Peyer's patch (tissue), 4 donors: ENCODE measurements around the gene AGPS.
"Not testable (repeated sequence)": the region's sequence is repeated elsewhere in the genome, so short reads cannot be mapped to it uniquely, and the experiment has no call there.

ENCODE experiments used
- CTCF ChIP-seq, 6 experiments: fragments of 450-650 bp in 4 of 6; fragments of 200-600 bp in 2 of 6; sonication (generic) in 1 of 6; IDR thresholded peaks; one replicate each; pipeline ENCODE4 v1.5.1; 2017 to 2019; ENCODE audit warnings: antibody characterized with exemption in 6 of 6, mild to moderate bottlenecking in 3 of 6, moderate library complexity in 1 of 6
- POLR2A ChIP-seq, 2 donors: fragments of 450-650 bp; IDR thresholded peaks; one replicate each; pipeline ENCODE4 v1.5.1; 2017; ENCODE audit warnings: antibody characterized with exemption in 2 of 2, mild to moderate bottlenecking in 2 of 2, moderate library complexity in 2 of 2

- TF ChIP-seq CTCF, POLR2A (IDR thresholded peaks at IDR 0.05): not testable (repeated sequence)
Measured at GRCh38 chr2:177410629-177411028, 18.1 kb downstream of the AGPS start.
